ENCODE results near the gene SYT2. TPM values are rescaled to one million over a fixed set of nuclear protein-coding genes. Genes with fewer than 3 reads are reported as not detected.

SYT2 gene
- total and polyA plus RNA-seq, 4 donors: 0.01 to 0.23 (median 0.03) TPM

DNA sequence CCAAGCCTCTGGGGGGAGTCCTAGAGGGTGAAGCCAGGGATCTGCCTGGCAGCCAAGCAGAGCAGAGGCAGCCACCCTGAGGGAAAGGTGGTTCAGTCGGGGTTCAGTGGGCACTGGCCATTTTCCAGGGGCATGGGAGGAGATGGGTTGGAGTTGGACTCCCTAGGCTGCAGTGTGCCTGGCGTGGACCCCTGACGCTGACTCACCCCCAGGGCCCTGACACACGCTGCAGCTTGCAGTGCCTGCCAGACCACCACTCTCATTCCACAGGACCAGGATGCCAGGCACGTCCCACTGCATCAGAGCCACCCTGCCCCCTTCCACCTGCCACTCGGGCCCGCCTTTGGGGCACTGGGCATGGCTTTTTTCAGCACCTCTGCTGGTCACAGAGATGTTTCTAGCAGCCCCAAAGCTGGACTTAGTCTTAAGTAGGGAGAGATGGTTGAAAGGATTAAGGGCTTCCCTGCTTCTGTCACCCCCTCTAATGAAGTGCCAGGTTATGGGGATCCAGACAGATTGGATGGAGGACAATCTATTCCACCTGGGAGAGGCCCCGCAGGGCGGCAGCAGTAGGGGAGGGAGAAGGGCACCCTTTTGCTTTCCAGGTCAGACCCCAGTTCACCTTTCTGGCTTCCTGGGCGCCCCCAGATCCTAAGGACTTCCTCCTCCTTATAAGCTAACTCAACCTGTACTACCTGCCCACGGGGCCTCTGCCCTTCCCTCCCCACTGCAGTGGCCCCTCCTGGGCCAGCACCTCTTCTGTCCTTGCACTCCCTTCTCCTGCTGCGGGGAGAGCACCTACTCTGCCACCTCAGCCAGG is 1.6 kb downstream of the SYT2 start:
- DNase-seq (no peak), ATAC-seq (ENCODE audit: insufficient read depth, low FRiP score) (no peak)
- Histone ChIP-seq H3K9ac (ENCODE audit: insufficient read depth in 1 of 2, low read length in 2 of 2) (no peak overlapping the region), H3K27ac (ENCODE audit: low read depth in 1 of 2, low read length in 1 of 2) (no peak overlapping the region), H3K27me3 (ENCODE audit: control insufficient read depth in 3 of 3, insufficient read depth in 3 of 3, low read length in 2 of 3) (peaks cover 2 to 29% (median 7%) of the 10 kb centered on the region in 3 donors), H3K36me3 (ENCODE audit: control insufficient read depth in 4 of 4, insufficient read depth in 4 of 4, low read length in 4 of 4) (no peaks in the 10 kb centered on the region), H3K4me3 (no peak overlapping the region), H3K9me3 (ENCODE audit: control insufficient read depth in 4 of 4, insufficient read depth in 3 of 4, low read length in 3 of 4) (peaks cover 0 to 2% (median 0%) of the 10 kb centered on the region in 4 donors), H3K4me1 (ENCODE audit: control insufficient read depth in 5 of 5, insufficient read depth in 5 of 5, low read length in 5 of 5) (peaks cover 0 to 17% (median 0%) of the 10 kb centered on the region in 5 donors)
- TF ChIP-seq, protein P1, sequence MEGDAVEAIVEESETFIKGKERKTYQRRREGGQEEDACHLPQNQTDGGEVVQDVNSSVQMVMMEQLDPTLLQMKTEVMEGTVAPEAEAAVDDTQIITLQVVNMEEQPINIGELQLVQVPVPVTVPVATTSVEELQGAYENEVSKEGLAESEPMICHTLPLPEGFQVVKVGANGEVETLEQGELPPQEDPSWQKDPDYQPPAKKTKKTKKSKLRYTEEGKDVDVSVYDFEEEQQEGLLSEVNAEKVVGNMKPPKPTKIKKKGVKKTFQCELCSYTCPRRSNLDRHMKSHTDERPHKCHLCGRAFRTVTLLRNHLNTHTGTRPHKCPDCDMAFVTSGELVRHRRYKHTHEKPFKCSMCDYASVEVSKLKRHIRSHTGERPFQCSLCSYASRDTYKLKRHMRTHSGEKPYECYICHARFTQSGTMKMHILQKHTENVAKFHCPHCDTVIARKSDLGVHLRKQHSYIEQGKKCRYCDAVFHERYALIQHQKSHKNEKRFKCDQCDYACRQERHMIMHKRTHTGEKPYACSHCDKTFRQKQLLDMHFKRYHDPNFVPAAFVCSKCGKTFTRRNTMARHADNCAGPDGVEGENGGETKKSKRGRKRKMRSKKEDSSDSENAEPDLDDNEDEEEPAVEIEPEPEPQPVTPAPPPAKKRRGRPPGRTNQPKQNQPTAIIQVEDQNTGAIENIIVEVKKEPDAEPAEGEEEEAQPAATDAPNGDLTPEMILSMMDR (IDR thresholded peaks at IDR 0.05; ENCODE audit: control extremely low read depth, extremely low read depth): no peak
- WGBS, 2 donors: 58 to 61% methylated on average over 12 of the region's 12 CpGs

DNA sequence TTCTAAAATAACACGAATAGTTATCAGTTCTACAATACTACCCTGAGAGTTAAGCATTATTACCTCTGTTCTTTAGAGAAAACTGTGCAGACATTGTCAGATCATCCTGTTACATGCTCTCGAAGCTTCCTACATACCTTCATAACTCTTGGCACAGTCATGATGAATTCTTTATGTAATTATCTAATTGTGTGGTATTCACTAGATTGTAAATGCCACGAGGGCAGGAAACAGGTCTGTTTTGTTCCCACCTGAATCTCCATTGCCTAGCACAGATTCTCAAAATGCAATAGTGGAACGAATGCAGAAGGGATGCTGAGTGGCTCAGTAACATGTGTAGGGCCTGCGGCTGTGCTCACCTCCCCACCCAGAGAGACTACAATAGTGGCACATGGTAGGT is 3.4 kb downstream of the SYT2 start:
- no peak overlapping the region for H3K27ac ChIP-seq (ENCODE audit: low read depth in 1 of 2, low read length in 1 of 2)
- 78 to 87% methylated on average over 5 of the region's 5 CpGs for WGBS, 2 donors
- ATAC-seq (ENCODE audit: insufficient read depth, low FRiP score) (no peak), DNase-seq (no peak)
- TF ChIP-seq, protein P1 (IDR thresholded peaks at IDR 0.05; ENCODE audit: control extremely low read depth, extremely low read depth): no peak
- H3K9me3 ChIP-seq (ENCODE audit: control insufficient read depth in 4 of 4, insufficient read depth in 3 of 4, low read length in 3 of 4): no peaks in the 10 kb centered on the region
- H3K9ac ChIP-seq (ENCODE audit: insufficient read depth in 1 of 2, low read length in 2 of 2): no peak overlapping the region
- H3K4me1 ChIP-seq (ENCODE audit: control insufficient read depth in 5 of 5, insufficient read depth in 5 of 5, low read length in 5 of 5): peaks cover 0 to 17% (median 0%) of the 10 kb centered on the region in 5 donors
- no peaks in the 10 kb centered on the region for H3K36me3 ChIP-seq (ENCODE audit: control insufficient read depth in 4 of 4, insufficient read depth in 4 of 4, low read length in 4 of 4)
- H3K4me3 ChIP-seq: no peak overlapping the region
- H3K27me3 ChIP-seq (ENCODE audit: control insufficient read depth in 3 of 3, insufficient read depth in 3 of 3, low read length in 2 of 3): peaks cover 2 to 30% (median 11%) of the 10 kb centered on the region in 3 donors

DNA sequence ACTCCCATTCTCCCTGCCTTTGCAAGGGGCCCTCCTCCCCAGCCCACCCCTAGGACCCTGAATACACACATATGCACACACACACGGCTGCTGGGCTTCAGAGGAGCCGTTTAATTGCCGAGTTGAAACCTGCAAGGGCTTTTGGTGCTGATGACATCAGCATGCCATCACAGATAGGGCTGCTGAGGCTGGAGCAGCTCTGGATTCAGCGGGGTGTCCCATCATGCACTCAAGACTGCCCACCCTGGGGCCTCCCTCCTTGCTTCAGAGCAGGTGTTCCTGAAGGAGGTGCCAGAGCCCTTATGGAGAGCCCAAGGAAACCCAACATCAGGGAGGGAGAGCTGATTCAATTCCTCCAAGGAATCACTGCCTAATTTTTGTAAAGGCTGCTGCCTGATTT is 5.7 kb downstream of the SYT2 start:
- no peak for ATAC-seq (ENCODE audit: insufficient read depth, low FRiP score)
- peaks cover 0 to 24% (median 11%) of the 10 kb centered on the region in 3 donors for H3K27me3 ChIP-seq (ENCODE audit: control insufficient read depth in 3 of 3, insufficient read depth in 3 of 3, low read length in 2 of 3)
- TF ChIP-seq, protein P1 (IDR thresholded peaks at IDR 0.05; ENCODE audit: control extremely low read depth, extremely low read depth): no peak

More for the DNA sequence above, 5.7 kb downstream of the SYT2 start:
- WGBS, 2 donors: 66 to 78% methylated on average over 4 of the region's 4 CpGs
- DNase-seq: no peak
- Histone ChIP-seq H3K9me3 (ENCODE audit: control insufficient read depth in 4 of 4, insufficient read depth in 3 of 4, low read length in 3 of 4) (no peaks in the 10 kb centered on the region), H3K4me1 (ENCODE audit: control insufficient read depth in 5 of 5, insufficient read depth in 5 of 5, low read length in 5 of 5) (peaks cover 0 to 3% (median 0%) of the 10 kb centered on the region in 5 donors), H3K4me3 (no peak overlapping the region), H3K27ac (ENCODE audit: low read depth in 1 of 2, low read length in 1 of 2) (no peak overlapping the region), H3K9ac (ENCODE audit: insufficient read depth in 1 of 2, low read length in 2 of 2) (no peak overlapping the region), H3K36me3 (ENCODE audit: control insufficient read depth in 4 of 4, insufficient read depth in 4 of 4, low read length in 4 of 4) (no peaks in the 10 kb centered on the region)

All from lung (tissue), 12 donors.